Thoracic aorta (tissue), 2 donors: ENCODE data around the gene DMBX1. TPM values are rescaled to one million over a fixed set of nuclear protein-coding genes. Genes with fewer than 3 reads are reported as not detected.

Source experiments
- ATAC-seq: fragments of 150-250 bp; one replicate; pipeline ENCODE4 v1.8.0; 2017; ENCODE audit warnings: low read depth; ENCODE audit not compliant: insufficient number of reproducible peaks, low FRiP score
- DNase-seq: peaks from one replicate; pipeline ENCODE4 v3.0.0-alpha.2; 2020; ENCODE audit warnings: low spot score
- H3K27ac ChIP-seq, 2 donors: fragments of 200-600 bp; sonication (generic); 1 replicate in 1 of 2; 2 replicates in 1 of 2; pipeline ENCODE4 v1.5.1; 2016; ENCODE audit warnings: mild to moderate bottlenecking in 2 of 2, moderate library complexity in 2 of 2
- H3K27me3 ChIP-seq: fragments of 200-600 bp; sonication (generic); replicated peaks from 2 replicates; pipeline ENCODE4 v1.6.0; 2016; ENCODE audit warnings: mild to moderate bottlenecking; ENCODE audit not compliant: insufficient read depth
- H3K36me3 ChIP-seq: fragments of 200-600 bp; sonication (generic); one replicate; pipeline ENCODE4 v1.5.1; 2016
- H3K4me1 ChIP-seq, 2 donors: fragments of 200-600 bp; sonication (generic); 1 replicate in 1 of 2; 2 replicates in 1 of 2; pipeline versions ENCODE4 v1.5.1 to v1.6.0; 2016; ENCODE audit warnings: low read depth in 2 of 2, mild to moderate bottlenecking in 1 of 2; ENCODE audit not compliant: control insufficient read depth in 1 of 2
- H3K4me3 ChIP-seq: fragments of 200-600 bp; sonication (generic); 2 replicates; pipeline ENCODE4 v1.5.1; 2016; ENCODE audit warnings: mild to moderate bottlenecking
- H3K9me3 ChIP-seq: fragments of 200-600 bp; sonication (generic); 2 replicates; pipeline ENCODE4 v1.5.1; 2016
- CTCF ChIP-seq: fragments of 200-600 bp; sonication (generic); IDR thresholded peaks from one replicate; pipeline ENCODE4 v1.5.1; 2019; ENCODE audit warnings: antibody characterized with exemption
- total RNA-seq, 2 donors: library from RNA; depleted of rRNA; stranded (reverse); fragments of >200 nt; gene quantifications; one replicate each; pipeline versions ENCODE4 v1.1.0 to v1.2.3, GENCODE V29; 2016

Gene DMBX1
- total RNA-seq, 2 donors from 2014 or later, result not detected

DNA sequence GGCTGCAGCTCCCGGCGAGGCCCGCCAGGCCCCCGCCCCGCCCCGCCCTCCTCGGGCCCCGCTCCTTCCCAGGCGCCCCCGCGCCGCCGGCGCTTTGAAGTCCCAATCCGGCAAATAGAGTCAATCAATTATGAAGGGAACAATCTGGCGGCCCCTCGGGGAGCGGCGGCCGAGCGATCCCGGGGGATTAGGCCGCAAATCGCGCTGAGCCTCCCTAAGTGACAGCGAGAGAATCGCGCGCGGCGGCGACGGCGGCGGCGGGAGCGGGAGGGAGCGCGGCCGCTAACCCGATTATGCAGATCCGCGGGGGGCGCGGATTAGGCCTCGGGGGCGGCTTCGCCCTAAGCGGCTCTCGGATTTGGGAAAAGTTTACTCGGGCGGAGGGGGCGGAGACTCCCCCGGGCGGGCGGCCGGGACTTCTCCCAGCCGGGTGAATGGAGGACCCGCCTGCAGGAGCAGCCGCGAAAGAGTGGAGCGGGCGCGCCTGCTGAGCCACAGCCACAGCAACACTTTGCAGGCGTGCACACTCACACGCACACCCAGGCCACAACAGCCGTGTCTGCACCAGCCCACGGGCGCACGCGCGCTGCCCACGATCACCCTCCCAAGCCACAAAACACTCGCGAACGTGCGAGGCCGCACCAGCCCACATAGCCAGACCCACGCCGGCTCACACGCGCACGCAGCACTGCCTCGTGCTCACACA, 23.0 kb upstream of the DMBX1 start:
- no peaks in the 10 kb centered on the region for H3K27me3 ChIP-seq
- H3K9me3 ChIP-seq, result no peaks in the 10 kb centered on the region
- ATAC-seq (no peak), DNase-seq (no peak)
- H3K4me3 ChIP-seq, result peak overlapping the region; percentile 93
- H3K4me1 ChIP-seq, result peaks cover 7 to 10% of the 10 kb centered on the region in 2 donors
- no peaks in the 10 kb centered on the region for H3K36me3 ChIP-seq
- no peak for TF ChIP-seq CTCF
- no peak overlapping the region for H3K27ac ChIP-seq

- peaks cover 7 to 10% of the 10 kb centered on the region in 2 donors for H3K4me1 ChIP-seq
- H3K9me3 ChIP-seq, result no peaks in the 10 kb centered on the region
- DNase-seq (no peak), ATAC-seq (no peak)
- peak overlapping the region; percentile 93 for H3K4me3 ChIP-seq
- no peak overlapping the region for H3K27ac ChIP-seq
- TF ChIP-seq CTCF, result no peak
- H3K36me3 ChIP-seq, result no peaks in the 10 kb centered on the region
- no peaks in the 10 kb centered on the region for H3K27me3 ChIP-seq
Measured at GRCh38 chr1:46467183-46467504, 22.5 kb upstream of the DMBX1 start.

- Histone ChIP-seq H3K36me3 (no peaks in the 10 kb centered on the region), H3K27ac (no peak overlapping the region), H3K9me3 (no peaks in the 10 kb centered on the region), H3K4me3 (no peak overlapping the region), H3K27me3 (no peaks in the 10 kb centered on the region), H3K4me1 (peaks cover 7 to 10% of the 10 kb centered on the region in 2 donors)
- no peak for TF ChIP-seq CTCF
- no peak for DNase-seq
- no peak for ATAC-seq
Measured at GRCh38 chr1:46469881-46470280, 19.8 kb upstream of the DMBX1 start.

DNA sequence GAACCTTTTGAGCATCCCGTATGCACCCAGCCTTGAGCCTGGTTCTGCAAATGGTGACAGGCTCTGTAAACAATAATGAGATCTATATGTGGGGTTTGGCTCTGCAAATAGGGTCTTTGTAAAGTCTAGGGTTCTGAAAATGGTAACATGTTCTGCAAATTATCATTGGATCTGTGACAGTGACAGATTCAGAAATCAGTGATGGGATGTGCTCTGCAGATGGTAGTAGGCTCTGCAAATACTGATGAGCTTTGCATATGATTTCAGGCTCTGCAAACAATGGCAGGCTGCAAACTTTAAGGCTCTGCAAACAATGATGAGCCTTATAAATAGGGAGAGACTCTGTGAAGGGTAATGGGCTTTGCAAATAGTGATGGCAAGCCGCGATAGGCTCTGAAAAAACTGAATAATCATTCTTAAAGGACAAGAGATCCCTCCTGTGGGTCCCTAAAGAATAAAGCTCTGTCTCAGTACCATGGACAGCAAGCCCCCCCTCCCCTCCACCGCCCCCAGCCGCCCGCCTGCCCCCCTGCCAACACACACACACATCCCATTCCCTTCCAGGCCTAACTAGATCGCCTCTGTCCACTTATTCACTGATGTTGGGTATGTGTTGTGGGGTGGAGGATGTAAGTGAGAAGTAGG, 17.7 kb upstream of the DMBX1 start:
- Histone ChIP-seq H3K4me1 (peaks cover 4 to 5% of the 10 kb centered on the region in 2 donors), H3K27me3 (no peaks in the 10 kb centered on the region), H3K9me3 (no peaks in the 10 kb centered on the region), H3K4me3 (no peak overlapping the region), H3K27ac (no peak overlapping the region), H3K36me3 (no peaks in the 10 kb centered on the region)
- ATAC-seq (no peak), DNase-seq (no peak)
- no peak for TF ChIP-seq CTCF

DNA sequence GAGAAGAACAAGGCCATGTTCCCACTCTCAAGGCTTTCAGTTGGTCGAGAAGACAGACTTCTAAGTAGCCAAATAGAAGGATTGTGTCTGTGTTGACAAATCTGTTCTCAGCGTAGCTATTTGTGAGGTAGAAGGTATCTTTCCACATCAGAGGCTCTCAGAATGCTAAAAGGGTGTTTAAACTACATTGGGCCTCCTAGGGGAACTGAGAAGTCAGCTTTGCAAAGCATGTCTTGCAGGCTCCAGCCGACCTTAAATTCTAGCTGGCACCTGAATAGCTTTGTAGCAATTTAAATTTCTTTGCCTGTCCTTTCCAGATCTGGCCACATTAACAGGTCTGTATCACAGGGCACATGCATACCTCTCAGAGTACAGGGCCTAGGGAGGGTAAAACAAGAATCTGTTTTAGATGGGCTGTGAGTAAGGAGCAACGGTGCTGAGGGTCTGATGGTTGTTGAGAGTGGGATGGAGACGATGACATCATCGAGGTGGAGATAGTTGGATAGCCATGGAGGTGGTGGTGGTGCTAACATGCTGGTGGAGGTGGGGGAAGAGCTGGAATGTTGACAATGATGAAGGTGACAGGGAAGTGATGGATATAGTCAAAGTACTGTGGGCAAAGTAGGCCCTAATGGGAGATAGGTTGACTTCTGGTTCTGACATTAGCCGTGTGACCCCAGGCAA, 17.0 kb upstream of the DMBX1 start:
- no peak for DNase-seq
- no peak for TF ChIP-seq CTCF
- no peaks in the 10 kb centered on the region for H3K27me3 ChIP-seq
- no peaks in the 10 kb centered on the region for H3K36me3 ChIP-seq
- no peak for ATAC-seq
- no peaks in the 10 kb centered on the region for H3K9me3 ChIP-seq
- no peak overlapping the region for H3K4me3 ChIP-seq
- no peaks in the 10 kb centered on the region for H3K4me1 ChIP-seq
- H3K27ac ChIP-seq, result no peak overlapping the region
